ENCODE data around the gene APBB2.

The APBB2 gene

DNA sequence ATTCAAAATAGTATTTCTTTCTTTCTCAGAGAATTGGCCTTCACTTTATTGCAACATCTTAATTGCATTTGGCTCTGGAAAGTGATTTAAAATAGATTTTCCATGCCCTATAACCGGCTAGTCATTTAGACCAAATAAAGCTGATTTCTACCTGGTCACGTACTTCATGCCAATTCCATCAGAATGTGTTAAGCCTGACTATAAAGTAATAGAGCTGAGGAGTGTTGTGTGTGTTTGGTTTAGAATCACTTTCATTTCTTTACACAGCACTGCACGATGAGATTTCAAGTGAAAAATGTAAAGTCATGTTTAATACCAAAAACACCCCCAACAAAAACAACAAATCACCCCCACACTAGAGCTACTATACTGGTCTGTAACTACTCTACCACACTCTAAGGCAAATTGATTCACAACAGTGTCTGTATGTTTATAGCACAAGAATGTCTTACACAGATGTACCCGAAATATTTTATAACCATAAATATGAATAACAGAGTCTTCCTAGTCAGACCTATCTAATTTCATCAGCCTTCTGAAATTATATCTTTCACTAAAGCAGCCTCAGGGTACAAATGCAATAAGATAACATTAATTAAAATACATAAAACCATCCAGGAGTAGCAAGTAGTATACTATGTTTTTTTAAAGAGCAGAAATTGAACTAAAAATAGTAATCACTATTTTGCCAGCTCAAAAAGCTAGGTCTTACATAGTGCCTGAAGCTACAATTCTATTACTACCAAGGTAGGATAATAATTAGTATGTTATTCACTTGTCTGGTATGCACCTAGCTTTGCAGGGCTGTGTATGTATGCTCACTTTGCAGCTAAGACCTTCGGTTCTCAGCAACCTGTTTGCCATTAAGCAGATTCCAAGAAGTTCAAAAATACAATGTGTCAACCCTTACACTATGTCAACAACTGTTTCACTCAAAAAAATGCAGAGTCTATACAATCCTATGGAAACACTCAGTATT, 28.4 kb downstream of the APBB2 start:
- no peak for DNase-seq

DNA sequence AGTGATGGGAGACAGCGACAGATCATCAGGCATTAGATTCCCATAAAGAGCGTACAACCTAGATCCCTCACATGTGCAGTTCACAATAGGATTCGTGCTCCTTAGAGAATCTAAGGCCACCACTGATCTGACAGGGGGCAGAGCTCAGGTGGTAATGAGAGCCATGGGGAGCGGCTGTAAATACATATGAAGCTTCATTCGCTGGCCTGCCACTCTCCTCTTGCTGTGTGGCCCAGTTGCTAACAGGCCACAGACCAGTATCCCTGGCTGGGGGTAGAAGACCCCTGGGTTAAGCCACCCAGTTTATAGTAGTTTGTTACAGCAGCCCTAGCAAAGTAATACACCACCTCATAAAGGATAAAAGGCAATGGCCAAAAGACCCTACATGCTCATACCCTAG, 30.3 kb downstream of the APBB2 start:
- no peak for DNase-seq

DNA sequence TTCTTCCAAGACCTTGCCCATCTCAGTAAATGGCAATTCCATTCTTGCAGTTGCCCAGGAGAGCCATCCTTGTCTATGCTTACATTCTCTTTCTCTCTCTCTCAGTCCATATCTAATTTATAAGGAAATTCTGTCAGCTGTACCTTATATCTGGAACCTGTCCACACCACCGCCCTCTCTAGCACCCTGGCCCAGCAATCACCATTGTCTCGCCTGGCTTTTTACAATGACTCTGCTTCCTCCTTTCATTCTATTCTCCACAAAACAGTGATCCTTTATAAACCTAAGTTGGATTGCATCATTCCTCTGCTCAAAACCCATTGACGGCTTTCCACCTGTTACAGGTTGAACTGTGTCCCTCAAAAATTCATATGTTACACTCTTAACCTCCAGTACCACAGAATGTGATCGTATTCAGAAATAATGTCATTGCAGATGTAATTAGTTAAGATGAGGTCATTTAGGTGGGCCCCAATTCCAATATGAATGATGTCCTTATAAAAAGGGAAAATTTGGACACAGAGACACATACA, 31.3 kb downstream of the APBB2 start:
- no peak for DNase-seq

GRCh38 chr4:41181037-41181436, 33.3 kb downstream of the APBB2 start:
- DNase-seq: no peak

- no peak for DNase-seq
Observed at GRCh38 chr4:41179498-41180195, 34.7 kb downstream of the APBB2 start.

DNA sequence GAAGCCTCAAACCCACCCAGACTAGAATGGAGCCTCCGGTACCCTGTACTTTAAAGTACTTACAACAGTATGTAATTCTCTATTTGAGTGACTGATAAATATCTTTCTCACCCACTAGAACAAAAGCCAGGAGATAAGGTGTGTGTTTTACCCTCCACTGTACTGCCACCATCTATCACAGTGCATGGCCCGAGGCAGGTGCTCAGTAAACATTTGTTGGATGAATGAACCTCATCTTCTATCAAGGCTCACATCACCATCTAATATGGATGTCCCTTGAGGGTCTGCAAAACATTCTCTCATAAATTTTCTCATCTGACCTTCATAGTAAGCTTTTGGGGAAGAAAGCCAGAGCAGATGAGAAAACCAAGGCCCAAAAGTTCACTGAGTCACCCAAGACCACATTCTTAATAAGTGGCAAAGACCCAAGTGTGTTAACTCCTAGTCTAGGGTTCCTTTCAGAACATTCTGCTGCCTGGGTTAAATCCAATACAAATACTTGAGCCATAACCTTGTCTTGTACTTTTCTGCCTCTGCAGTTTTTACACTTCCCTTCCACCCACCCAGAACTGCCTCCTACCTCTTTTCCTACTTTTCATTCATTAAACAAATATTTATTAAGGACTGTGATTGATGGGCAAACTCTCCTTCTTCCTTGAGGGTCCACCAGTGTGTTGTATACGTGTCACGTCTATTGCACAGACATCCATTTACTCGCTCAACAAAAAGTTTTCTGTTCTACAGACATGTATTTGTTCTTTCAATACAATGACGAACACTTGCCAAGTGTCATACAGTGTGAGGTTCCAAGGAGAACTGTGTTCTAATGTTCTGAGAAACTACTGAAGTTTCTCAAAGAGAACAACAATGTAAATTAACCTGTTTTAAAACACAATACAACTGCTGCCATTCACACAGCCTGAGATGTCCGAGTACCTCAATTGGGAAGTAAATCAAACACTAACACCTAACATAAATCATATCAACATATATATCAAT, 35.7 kb downstream of the APBB2 start:
- DNase-seq: no peak

- DNase-seq: no peak
Observed at GRCh38 chr4:41177016-41177415, 37.3 kb downstream of the APBB2 start.

- DNase-seq: no peak
Observed at GRCh38 chr4:41176340-41176739, 38.0 kb downstream of the APBB2 start.

GRCh38 chr4:41175794-41176193, 38.5 kb downstream of the APBB2 start:
- DNase-seq: no peak

GRCh38 chr4:41174444-41174843, 39.9 kb downstream of the APBB2 start:
- DNase-seq: no peak

DNA sequence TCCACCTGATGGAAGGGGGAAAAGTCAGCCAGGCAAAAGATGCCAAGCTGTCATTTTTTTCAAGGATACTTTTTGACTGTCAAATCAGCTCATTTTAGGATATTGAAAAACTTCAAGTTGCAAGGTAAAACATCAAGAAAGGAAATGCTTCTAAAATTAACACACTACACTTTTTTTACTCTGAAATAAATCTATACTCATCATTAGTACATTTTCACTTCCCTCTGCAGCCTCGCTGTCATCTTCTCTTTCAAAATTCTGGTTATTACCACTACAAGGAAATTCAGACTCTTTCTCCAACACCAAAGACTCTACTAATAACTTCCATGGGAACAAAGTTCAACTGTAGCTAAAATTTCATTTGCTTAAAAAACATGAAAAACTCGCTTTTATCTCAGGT, 41.6 kb downstream of the APBB2 start:
- DNase-seq: no peak

GRCh38 chr4:41169256-41169800, 45.0 kb downstream of the APBB2 start:
- no peak for DNase-seq

DNA sequence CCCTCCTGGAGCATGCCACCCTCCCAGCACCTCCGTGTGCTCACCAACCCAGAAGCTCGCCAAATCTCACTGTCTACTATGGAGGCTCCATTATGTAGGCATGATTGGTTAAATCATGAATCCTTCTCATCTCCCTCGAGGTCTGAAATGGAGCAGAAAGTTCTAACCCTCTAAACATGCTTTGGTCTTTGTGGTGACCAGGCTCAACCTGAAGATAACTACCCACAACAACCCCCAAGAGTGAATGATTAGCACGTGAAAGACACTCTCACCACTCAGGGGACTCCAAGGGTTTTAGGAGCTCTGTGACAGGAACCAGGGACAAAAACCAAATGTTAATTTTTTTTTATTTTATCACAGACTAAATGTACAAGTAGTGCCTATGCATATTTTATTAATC, 47.2 kb downstream of the APBB2 start:
- DNase-seq: no peak

GRCh38 chr4:41164405-41164804, 49.9 kb downstream of the APBB2 start:
- DNase-seq: no peak

DNA sequence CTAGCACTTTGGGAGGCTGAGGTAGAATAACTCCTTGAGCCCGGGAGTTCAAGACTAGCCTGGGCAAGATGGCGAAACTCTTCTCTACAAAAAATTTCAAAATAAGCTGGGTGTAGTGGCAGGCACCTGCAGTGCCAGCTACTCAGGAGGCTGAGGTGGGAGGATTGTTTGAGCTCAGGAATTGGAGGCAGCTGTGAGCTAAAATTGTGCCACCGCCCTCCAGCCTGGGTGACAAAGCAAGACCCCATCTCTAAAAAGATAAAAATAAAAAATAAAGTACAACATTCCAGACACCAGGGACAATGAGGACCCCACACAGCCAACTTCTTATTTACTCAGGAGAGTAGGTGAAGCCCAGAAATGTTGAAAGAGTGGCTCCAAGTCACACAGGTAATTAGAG, 53.0 kb downstream of the APBB2 start:
- no peak for DNase-seq

DNA sequence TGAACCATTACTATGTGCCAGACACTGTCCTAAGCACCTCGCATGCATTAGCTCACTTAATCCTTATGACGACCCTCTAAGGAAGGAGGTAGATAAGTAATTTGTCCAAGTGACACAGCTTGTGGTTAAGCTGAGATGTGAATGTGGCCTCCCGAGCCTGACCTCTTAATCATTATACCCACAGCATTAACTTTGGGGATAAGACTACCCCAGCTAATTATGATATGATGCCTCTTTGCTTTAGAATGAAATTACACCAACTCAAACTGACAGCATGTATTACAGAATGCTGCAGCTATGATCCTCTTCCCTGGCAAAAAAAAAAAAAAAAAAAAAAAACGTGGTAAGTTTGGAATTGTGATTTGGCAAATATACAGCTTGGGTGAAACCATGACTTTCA, 53.5 kb downstream of the APBB2 start:
- no peak for DNase-seq

DNA sequence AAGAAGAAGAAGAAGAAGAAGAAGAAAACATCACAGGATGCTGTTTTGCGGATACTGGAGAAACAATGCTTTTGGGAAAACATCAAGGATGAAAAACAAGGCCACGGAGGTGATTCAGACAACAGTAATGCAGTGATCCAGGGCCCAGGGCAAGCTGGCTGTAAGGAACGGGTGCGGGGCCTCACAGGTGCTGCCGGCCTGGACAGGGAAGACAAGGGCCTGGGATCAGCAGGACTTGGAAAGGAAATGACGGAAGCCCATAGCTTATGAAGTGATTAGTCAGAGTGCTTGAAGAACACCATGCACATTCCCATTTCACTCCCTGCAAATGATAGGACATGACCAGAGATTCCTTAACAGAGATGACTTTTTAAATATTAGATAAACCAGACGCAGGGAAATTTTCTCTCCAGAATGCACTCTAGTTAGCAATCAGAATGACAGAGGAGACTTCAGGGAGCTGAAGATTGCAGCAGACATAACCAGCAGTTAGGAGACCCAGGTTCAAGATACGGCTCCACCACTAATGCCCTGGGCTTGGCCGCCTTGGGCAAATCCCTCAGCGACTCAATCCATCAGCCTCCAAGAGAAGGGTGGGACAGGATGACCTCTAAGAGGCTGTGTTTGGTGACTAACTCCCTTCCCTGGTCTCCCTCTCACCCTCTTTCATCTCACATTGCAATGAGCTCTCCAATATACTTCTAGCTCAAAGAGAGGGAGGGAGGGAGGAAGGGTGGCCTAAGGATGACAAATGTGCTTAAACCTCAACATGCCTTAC, 54.1 kb downstream of the APBB2 start:
- DNase-seq: no peak

DNA sequence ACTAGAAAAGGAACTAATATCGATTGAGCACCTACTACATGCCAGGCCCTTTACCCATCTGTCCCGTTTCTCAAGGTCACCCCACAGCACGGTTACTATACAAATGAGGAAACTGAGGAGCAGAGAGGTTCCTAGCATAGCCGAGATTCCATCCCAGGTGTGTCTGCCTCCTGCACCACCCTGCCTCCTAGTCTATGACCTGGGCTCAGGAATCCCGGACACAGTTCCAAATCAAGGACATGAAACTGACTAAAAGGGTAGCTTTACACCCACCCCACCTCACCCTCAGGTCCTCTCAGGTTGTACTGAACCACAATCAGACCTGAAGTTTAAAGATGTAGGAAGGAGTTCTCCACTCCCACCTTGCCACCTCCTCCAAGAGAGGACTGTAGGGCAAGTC, 55.6 kb downstream of the APBB2 start:
- no peak for DNase-seq

GRCh38 chr4:41158274-41158673, 56.1 kb downstream of the APBB2 start:
- DNase-seq: no peak

DNA sequence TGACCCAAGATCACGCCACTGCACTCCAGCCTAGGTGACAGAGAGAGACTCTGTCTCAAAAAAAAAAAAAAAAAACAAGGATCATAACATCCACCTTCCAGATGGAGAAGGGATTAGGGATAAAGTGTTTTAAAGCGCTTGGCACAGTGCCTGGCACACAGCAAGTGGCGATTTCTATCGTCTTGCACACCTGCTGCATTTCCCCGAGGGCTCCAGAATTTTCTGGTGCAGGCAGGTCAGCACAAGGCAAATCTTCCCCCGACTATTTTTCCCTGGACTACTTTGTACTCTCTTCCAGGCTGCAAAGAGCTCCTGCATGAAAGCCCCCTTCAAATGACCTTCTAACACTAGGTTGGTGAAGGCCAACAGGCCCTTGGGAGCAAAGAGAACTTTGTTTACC, 57.3 kb downstream of the APBB2 start:
- no peak for DNase-seq

GRCh38 chr4:41156574-41156973, 57.8 kb downstream of the APBB2 start:
- no peak for DNase-seq
